Measurements from ENCODE around the gene CFAP300. TPM values are rescaled to one million over a fixed set of nuclear protein-coding genes. Genes with fewer than 3 reads are reported as not detected.

CFAP300 gene
- total RNA-seq, 1 donor from 2014 or later, result 1.4 TPM

- no peak for TF ChIP-seq CTCF (IDR thresholded peaks at IDR 0.05; ENCODE audit: partially characterized antibody, unreplicated experiment)
- DNase-seq, result peak; percentile 64
- H3K4me1 Mint-ChIP-seq (ENCODE audit: low read depth, unreplicated experiment), result no peaks in the 10 kb centered on the region
Observed at GRCh38 chr11:102109896-102110760, 62.9 kb downstream of the CFAP300 start, which contains the start of gene YAP1. TSS of gene YAP1 (plus strand) at chr11:102110447. CDS start at chr11:102110849, 402 bp downstream.

GRCh38 chr11:102110761-102111010, 63.4 kb downstream of the CFAP300 start:
- DNase-seq, result no peak
- Mint-ChIP-seq H3K4me3 (ENCODE audit: unreplicated experiment) (no peak overlapping the region), H3K9me3 (ENCODE audit: unreplicated experiment) (peaks cover 2% of the 10 kb centered on the region), H3K27me3 (ENCODE audit: unreplicated experiment) (peaks cover 7% of the 10 kb centered on the region), H3K4me1 (ENCODE audit: low read depth, unreplicated experiment) (no peaks in the 10 kb centered on the region), H3K27ac (ENCODE audit: unreplicated experiment) (no peak overlapping the region), H3K36me3 (ENCODE audit: unreplicated experiment) (no peaks in the 10 kb centered on the region)
- no peak for TF ChIP-seq CTCF (IDR thresholded peaks at IDR 0.05; ENCODE audit: partially characterized antibody, unreplicated experiment)

More at GRCh38 chr11:102109896-102110760, 62.9 kb downstream of the CFAP300 start, which contains the start of gene YAP1:
- Mint-ChIP-seq H3K27me3 (ENCODE audit: unreplicated experiment) (peaks cover 7% of the 10 kb centered on the region), H3K36me3 (ENCODE audit: unreplicated experiment) (no peaks in the 10 kb centered on the region), H3K4me3 (ENCODE audit: unreplicated experiment) (peak within 1 kb of the TSS; percentile 93), H3K27ac (ENCODE audit: unreplicated experiment) (no peak within 1 kb of the TSS), H3K9me3 (ENCODE audit: unreplicated experiment) (peaks cover 2% of the 10 kb centered on the region)

GRCh38 chr11:102111011-102111786, 64.0 kb downstream of the CFAP300 start:
- Mint-ChIP-seq H3K9me3 (ENCODE audit: unreplicated experiment) (peaks cover 2% of the 10 kb centered on the region), H3K4me1 (ENCODE audit: low read depth, unreplicated experiment) (no peaks in the 10 kb centered on the region), H3K4me3 (ENCODE audit: unreplicated experiment) (peak overlapping the region; percentile 80), H3K27ac (ENCODE audit: unreplicated experiment) (no peak overlapping the region), H3K27me3 (ENCODE audit: unreplicated experiment) (peaks cover 7% of the 10 kb centered on the region), H3K36me3 (ENCODE audit: unreplicated experiment) (no peaks in the 10 kb centered on the region)
- peak; percentile 31 for DNase-seq
- no peak for TF ChIP-seq CTCF (IDR thresholded peaks at IDR 0.05; ENCODE audit: partially characterized antibody, unreplicated experiment)

- no peak for TF ChIP-seq CTCF (IDR thresholded peaks at IDR 0.05; ENCODE audit: partially characterized antibody, unreplicated experiment)
- no peaks in the 10 kb centered on the region for H3K4me1 Mint-ChIP-seq (ENCODE audit: low read depth, unreplicated experiment)
- no peak for DNase-seq
- H3K27ac Mint-ChIP-seq (ENCODE audit: unreplicated experiment), result no peak overlapping the region
- H3K36me3 Mint-ChIP-seq (ENCODE audit: unreplicated experiment), result no peaks in the 10 kb centered on the region
- peaks cover 2% of the 10 kb centered on the region for H3K9me3 Mint-ChIP-seq (ENCODE audit: unreplicated experiment)
- peaks cover 7% of the 10 kb centered on the region for H3K27me3 Mint-ChIP-seq (ENCODE audit: unreplicated experiment)
- H3K4me3 Mint-ChIP-seq (ENCODE audit: unreplicated experiment), result peak overlapping the region; percentile 80
Observed at GRCh38 chr11:102111787-102112508, 64.7 kb downstream of the CFAP300 start.
